Small intestine (tissue), 7 donors: Measurements from ENCODE around the gene C1QL4. TPM values are rescaled to one million over a fixed set of nuclear protein-coding genes. Genes with fewer than 3 reads are reported as not detected.
A peak's percentile ranks its signal among the peaks of the same experiment; 100 is the strongest.
"Not testable (repeated sequence)": the region's sequence is repeated elsewhere in the genome, so short reads cannot be mapped to it uniquely, and the experiment has no call there.

Source experiments
- DNase-seq, 2 donors: peaks; one replicate each; pipeline versions ENCODE4 v3.0.0 to v3.0.0-alpha.2; 2013
- FAIRE-seq: peaks from 2 replicates; lab custom pipeline; 2012; peaks lifted over from hg19 to GRCh38; lab: Jason Lieb, UNC
- H3K27ac ChIP-seq, 3 donors: one replicate each; pipeline ENCODE4 v1.5.1; 2013; ENCODE audit warnings: low read length in 2 of 3, mild to moderate bottlenecking in 2 of 3, control low read depth in 1 of 3, inconsistent platforms in 1 of 3, low read depth in 1 of 3, moderate library complexity in 1 of 3
- H3K27me3 ChIP-seq, 3 donors: one replicate each; pipeline ENCODE4 v1.6.1; 2013; ENCODE audit warnings: low read length in 3 of 3, inconsistent platforms in 1 of 3; ENCODE audit not compliant: control insufficient read depth in 3 of 3, insufficient read depth in 3 of 3
- H3K36me3 ChIP-seq, 3 donors: one replicate each; pipeline ENCODE4 v1.6.1; 2013; ENCODE audit warnings: low read length in 3 of 3, inconsistent platforms in 1 of 3, low read depth in 1 of 3, mild to moderate bottlenecking in 1 of 3, moderate library complexity in 1 of 3; ENCODE audit not compliant: control insufficient read depth in 3 of 3, insufficient read depth in 2 of 3
- H3K4me1 ChIP-seq, 3 donors: one replicate each; pipeline ENCODE4 v1.6.1; 2013; ENCODE audit warnings: low read length in 2 of 3, inconsistent platforms in 1 of 3, low read depth in 1 of 3, mild to moderate bottlenecking in 1 of 3, moderate library complexity in 1 of 3; ENCODE audit not compliant: control insufficient read depth in 3 of 3, insufficient read depth in 2 of 3
- H3K4me3 ChIP-seq, 3 donors: one replicate each; pipeline ENCODE4 v1.5.1; 2013; ENCODE audit warnings: low read length in 3 of 3, control low read depth in 1 of 3, inconsistent platforms in 1 of 3, low read depth in 1 of 3, mild to moderate bottlenecking in 1 of 3, moderate library complexity in 1 of 3
- H3K9me3 ChIP-seq, 2 donors: one replicate each; pipeline ENCODE4 v1.6.1; 2013; ENCODE audit warnings: low read depth in 1 of 2, low read length in 1 of 2; ENCODE audit not compliant: control insufficient read depth in 2 of 2, insufficient read depth in 1 of 2
- WGBS, 3 donors: extraction: QIAGEN DNeasy Blood & Tissue Kit; methylation state at CpG; one replicate each; pipeline ENCODE4 v1.1.7; 2013; 5-methylcytosine and 5-hydroxymethylcytosine counted together
- polyA plus RNA-seq, 4 donors: library from polyadenylated mRNA; stranded (reverse) in 3 of 4; unstranded in 1 of 4; fragments of 200-250 nt in 3 of 4; fragments of 120-200 nt in 1 of 4; gene quantifications; one replicate each; pipeline versions ENCODE4 v1.2.1 to v1.2.3, GENCODE V29; 2013
- donor health status: healthy with polysubstance abuse.
- donor health status: control.
- donor health status: control.
- donor health status: Bipolar disorder and iron deficiency.
- donor health status: healthy.

Gene C1QL4
- polyA plus RNA-seq, 4 donors = 0.07 to 0.12 TPM; not detected in 2

DNA sequence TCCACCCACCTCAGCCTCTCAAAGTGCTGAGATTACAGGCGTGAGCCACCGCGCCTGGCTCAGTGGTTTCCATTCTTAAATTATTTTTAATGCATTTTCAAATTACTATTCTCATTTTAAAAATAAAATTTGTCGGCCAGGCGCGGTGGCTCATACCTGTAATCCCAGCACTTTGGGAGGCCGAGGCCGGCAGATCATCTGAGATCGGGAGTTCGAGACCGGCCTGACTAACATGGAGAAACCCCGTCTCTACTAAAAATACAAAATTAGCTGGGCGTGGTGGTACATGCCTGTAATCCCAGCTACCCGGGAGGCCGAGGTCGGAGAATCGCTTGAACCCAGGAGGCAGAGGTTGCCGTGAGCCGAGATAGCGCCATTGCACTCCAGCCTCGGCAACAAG, 3.2 kb downstream of the C1QL4 start:
- H3K4me3 ChIP-seq, DNase-seq, H3K9me3 ChIP-seq, FAIRE-seq, H3K27ac ChIP-seq: not testable (repeated sequence)
- Histone ChIP-seq H3K4me1 (peaks cover 0 to 32% (median 0%) of the 10 kb centered on the region in 3 donors), H3K27me3 (peaks cover 3 to 71% (median 31%) of the 10 kb centered on the region in 3 donors), H3K36me3 (peaks cover 0 to 24% (median 0%) of the 10 kb centered on the region in 3 donors)
- WGBS, 3 donors = 45 to 61% (median 46%) methylated on average over 21 of the region's 21 CpGs

DNA sequence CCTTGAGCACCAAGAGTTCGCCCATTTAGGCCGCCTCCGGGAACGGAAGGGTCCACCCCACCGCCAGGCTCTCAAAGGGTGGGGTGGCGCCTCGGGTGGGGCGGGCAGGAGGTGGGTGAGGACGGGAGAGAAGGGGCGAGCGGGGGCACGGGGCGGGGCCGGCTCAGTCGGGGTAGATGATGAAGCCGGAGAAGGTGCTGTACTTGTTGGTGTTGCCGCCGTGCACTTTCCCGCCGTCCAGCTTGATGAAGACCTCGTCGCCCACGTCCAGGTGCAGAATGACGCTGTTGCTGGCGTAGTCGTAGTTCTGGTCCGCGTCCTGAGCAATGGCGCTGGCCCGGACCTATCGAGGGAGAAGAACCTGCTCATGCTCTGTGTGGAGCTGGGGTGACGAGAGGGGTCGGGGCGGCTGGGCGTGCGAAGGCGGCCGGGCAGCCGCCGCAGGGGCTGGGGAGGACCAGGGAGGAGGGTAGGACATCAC, 4.1 kb downstream of the C1QL4 start:
- peak in 1 of 2 donors; percentile 19 for DNase-seq
- FAIRE-seq = no peak
- H3K27ac ChIP-seq = no peak overlapping the region
- H3K9me3 ChIP-seq = peaks cover 0 to 6% of the 10 kb centered on the region in 2 donors
- H3K27me3 ChIP-seq = peaks cover 3 to 63% (median 31%) of the 10 kb centered on the region in 3 donors
- H3K4me1 ChIP-seq = peaks cover 0 to 30% (median 0%) of the 10 kb centered on the region in 3 donors
- WGBS, 3 donors = 27 to 55% (median 38%) methylated on average over 37 to 40 of the region's 40 CpGs
- peaks cover 0 to 25% (median 0%) of the 10 kb centered on the region in 3 donors for H3K36me3 ChIP-seq
- no peak overlapping the region for H3K4me3 ChIP-seq

- Histone ChIP-seq H3K27me3 (peaks cover 3 to 58% (median 31%) of the 10 kb centered on the region in 3 donors), H3K27ac (no peak overlapping the region), H3K9me3 (peaks cover 0 to 6% of the 10 kb centered on the region in 2 donors), H3K36me3 (peaks cover 0 to 25% (median 0%) of the 10 kb centered on the region in 3 donors), H3K4me3 (no peak overlapping the region), H3K4me1 (peaks cover 0 to 26% (median 0%) of the 10 kb centered on the region in 3 donors)
- 77 to 84% (median 82%) methylated on average over 17 of the region's 17 CpGs for WGBS, 3 donors
- FAIRE-seq (no peak), DNase-seq (no peak)
Observed at GRCh38 chr12:49332441-49332861, 4.5 kb downstream of the C1QL4 start.

- H3K36me3 ChIP-seq = peaks cover 0 to 31% (median 0%) of the 10 kb centered on the region in 3 donors
- H3K4me1 ChIP-seq = peaks cover 0 to 18% (median 0%) of the 10 kb centered on the region in 3 donors
- DNase-seq (peak; percentile 57 to 84), FAIRE-seq (no peak)
- H3K27ac ChIP-seq = no peak overlapping the region
- H3K9me3 ChIP-seq = peaks cover 0 to 6% of the 10 kb centered on the region in 2 donors
- 36 to 48% (median 44%) methylated on average over 11 of the region's 11 CpGs for WGBS, 3 donors
- H3K27me3 ChIP-seq = peaks cover 3 to 50% (median 27%) of the 10 kb centered on the region in 3 donors
- H3K4me3 ChIP-seq = no peak overlapping the region
Observed at GRCh38 chr12:49331380-49332222, 5.4 kb downstream of the C1QL4 start.

DNA sequence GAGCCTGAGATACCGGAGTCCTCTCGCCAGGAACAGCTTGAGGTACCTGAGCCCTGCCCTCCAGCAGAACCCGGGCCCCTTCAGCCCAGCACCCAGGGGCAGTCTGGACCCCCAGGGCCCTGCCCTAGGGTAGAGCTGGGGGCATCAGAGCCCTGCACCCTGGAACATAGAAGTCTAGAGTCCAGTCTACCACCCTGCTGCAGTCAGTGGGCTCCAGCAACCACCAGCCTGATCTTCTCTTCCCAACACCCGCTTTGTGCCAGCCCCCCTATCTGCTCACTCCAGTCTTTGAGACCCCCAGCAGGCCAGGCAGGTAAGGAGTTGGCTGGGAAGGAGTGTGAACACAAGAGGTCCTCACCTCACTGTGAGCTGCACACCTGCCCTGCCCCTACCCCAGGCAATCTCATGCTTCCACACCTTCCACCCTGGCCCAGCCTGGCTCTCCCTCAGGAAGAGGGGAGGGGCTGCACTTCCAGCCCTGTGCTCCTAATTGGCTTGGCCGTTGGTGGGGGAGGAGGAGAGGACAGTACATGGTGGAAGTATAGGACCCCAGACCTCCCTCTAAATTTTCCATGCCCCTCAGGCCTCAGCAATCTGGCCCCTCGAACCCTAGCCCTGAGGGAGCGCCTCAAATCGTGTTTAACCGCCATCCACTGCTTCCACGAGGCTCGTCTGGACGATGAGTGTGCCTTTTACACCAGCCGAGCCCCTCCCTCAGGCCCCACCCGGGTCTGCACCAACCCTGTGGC, 6.2 kb downstream of the C1QL4 start:
- peaks cover 3 to 42% (median 20%) of the 10 kb centered on the region in 3 donors for H3K27me3 ChIP-seq
- H3K36me3 ChIP-seq = peaks cover 0 to 37% (median 0%) of the 10 kb centered on the region in 3 donors
- no peak overlapping the region for H3K4me3 ChIP-seq
- no peak overlapping the region for H3K27ac ChIP-seq
- FAIRE-seq (no peak), DNase-seq (no peak)
- peaks cover 0 to 5% of the 10 kb centered on the region in 2 donors for H3K9me3 ChIP-seq
- WGBS, 3 donors = 78 to 82% (median 78%) methylated on average over 13 to 14 of the region's 14 CpGs
- peaks cover 0 to 17% (median 0%) of the 10 kb centered on the region in 3 donors for H3K4me1 ChIP-seq

DNA sequence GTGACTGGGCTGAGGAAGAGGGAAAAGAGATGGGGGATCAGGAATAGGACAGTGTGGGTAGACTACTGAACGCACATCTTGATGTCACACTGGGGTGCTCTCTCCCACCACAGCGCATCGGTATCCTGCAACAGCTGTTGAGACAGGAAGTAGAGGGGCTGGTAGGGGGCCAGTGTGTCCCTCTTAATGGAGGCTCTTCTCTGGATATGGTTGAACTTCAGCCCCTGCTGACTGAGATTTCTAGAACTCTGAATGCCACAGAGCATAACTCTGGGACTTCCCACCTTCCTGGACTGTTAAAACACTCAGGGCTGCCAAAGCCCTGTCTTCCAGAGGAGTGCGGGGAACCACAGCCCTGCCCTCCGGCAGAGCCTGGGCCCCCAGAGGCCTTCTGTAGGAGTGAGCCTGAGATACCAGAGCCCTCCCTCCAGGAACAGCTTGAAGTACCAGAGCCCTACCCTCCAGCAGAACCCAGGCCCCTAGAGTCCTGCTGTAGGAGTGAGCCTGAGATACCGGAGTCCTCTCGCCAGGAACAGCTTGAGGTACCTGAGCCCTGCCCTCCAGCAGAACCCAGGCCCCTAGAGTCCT, 6.9 kb downstream of the C1QL4 start:
- peaks cover 0 to 35% (median 14%) of the 10 kb centered on the region in 3 donors for H3K27me3 ChIP-seq
- DNase-seq (no peak), FAIRE-seq (no peak)
- peaks cover 0 to 2% of the 10 kb centered on the region in 2 donors for H3K9me3 ChIP-seq
- WGBS, 3 donors = 93 to 96% (median 95%) methylated on average over 7 of the region's 7 CpGs
- peaks cover 0 to 43% (median 0%) of the 10 kb centered on the region in 3 donors for H3K36me3 ChIP-seq
- H3K27ac ChIP-seq = no peak overlapping the region
- H3K4me3 ChIP-seq = no peak overlapping the region
- H3K4me1 ChIP-seq = peaks cover 0 to 17% (median 0%) of the 10 kb centered on the region in 3 donors

DNA sequence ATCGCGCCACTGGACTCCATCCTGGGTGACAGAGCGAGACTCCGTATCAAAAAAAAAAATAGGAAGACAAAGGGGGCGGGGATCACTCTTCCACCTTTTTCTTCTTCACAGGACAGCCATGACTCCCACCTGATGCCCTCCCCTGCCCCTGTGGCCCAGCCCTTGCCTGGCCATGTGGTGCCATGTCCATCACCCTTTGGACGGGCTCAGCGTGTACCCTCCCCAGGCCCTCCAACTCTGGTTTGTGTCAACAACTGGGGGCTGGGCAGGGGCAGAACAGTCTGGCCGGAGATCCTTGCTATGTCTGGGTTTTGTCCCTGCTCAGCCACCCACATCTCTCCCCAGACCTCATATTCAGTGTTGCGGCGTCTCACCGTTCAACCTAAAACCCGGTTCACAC, 8.2 kb downstream of the C1QL4 start:
- peaks cover 0 to 19% (median 0%) of the 10 kb centered on the region in 3 donors for H3K4me1 ChIP-seq
- no peak for DNase-seq
- peaks cover 0 to 22% (median 4%) of the 10 kb centered on the region in 3 donors for H3K27me3 ChIP-seq
- no peaks in the 10 kb centered on the region for H3K9me3 ChIP-seq
- no peak overlapping the region for H3K27ac ChIP-seq
- WGBS, 3 donors = 93 to 98% (median 97%) methylated on average over 12 of the region's 12 CpGs
- H3K4me3 ChIP-seq = no peak overlapping the region
- peaks cover 0 to 43% (median 0%) of the 10 kb centered on the region in 3 donors for H3K36me3 ChIP-seq
- FAIRE-seq = no peak
